GM12878 (cell line): ENCODE results near the gene CPSF4L.

ENCODE experiments used
- BACH1 ChIP-seq: fragments of 450-650 bp; IDR thresholded peaks from 2 replicates; pipeline ENCODE4 v1.6.1; 2017; ENCODE audit warnings: mild to moderate bottlenecking, borderline replicate concordance
- CBX3 ChIP-seq: fragments of 200-600 bp; sonication (generic); IDR thresholded peaks from 2 replicates; pipeline ENCODE4 v1.6.1; 2016; ENCODE audit warnings: low read depth, borderline replicate concordance
- EZH2 ChIP-seq: IDR thresholded peaks from 2 replicates; pipeline ENCODE4 v1.6.1; 2012; ENCODE audit warnings: low read depth, mild to moderate bottlenecking, control low read depth, inconsistent platforms, low read length, borderline replicate concordance; ENCODE audit not compliant: control insufficient read depth
- FOXM1 ChIP-seq: IDR thresholded peaks from 2 replicates; pipeline ENCODE4 v1.6.1; 2012; ENCODE audit warnings: low read depth, mild to moderate bottlenecking, inconsistent platforms, low read length, moderate library complexity
- IKZF2 ChIP-seq, 2 experiments: fragments of 450-650 bp; IDR thresholded peaks; 2 replicates each; pipeline ENCODE4 v1.6.1; 2017; ENCODE audit warnings: mild to moderate bottlenecking in 2 of 2, moderate library complexity in 2 of 2
- NRF1 ChIP-seq: conservative IDR thresholded peaks from 2 replicates; pipeline ENCODE4 v1.6.1; 2011; ENCODE audit warnings: mild to moderate bottlenecking, low read depth, low read length, improper control_type of control experiment
- POLR2A ChIP-seq: IDR thresholded peaks from 2 replicates; pipeline ENCODE4 v1.6.1; 2011; ENCODE audit warnings: low read depth, mild to moderate bottlenecking, low read length
- RAD51 ChIP-seq: fragments of 450-650 bp; IDR thresholded peaks from 2 replicates; pipeline ENCODE4 v1.6.1; 2016; ENCODE audit warnings: moderate library complexity, mild to moderate bottlenecking, inconsistent platforms
- RFX5 ChIP-seq: IDR thresholded peaks from 2 replicates; pipeline ENCODE4 v1.6.1; 2011; ENCODE audit warnings: low read depth, low read length, improper control_type of control experiment
- SIN3A ChIP-seq: IDR thresholded peaks from 2 replicates; pipeline ENCODE4 v1.6.1; 2012; ENCODE audit warnings: low read depth, low read length, improper control_type of control experiment
- TAF1 ChIP-seq: IDR thresholded peaks from 2 replicates; pipeline ENCODE4 v1.6.1; 2011; ENCODE audit warnings: mild to moderate bottlenecking, low read depth, low read length, borderline replicate concordance
- TF ChIP-seq, protein P1 (sequence below), 3 experiments: IDR thresholded peaks in 2 of 3; conservative IDR thresholded peaks in 1 of 3; 2 replicates each; pipeline ENCODE4 v1.5.1; 2011; ENCODE audit warnings: low read depth in 3 of 3, low read length in 3 of 3, mild to moderate bottlenecking in 3 of 3, control low read depth in 2 of 3, moderate library complexity in 2 of 3, inconsistent platforms in 1 of 3, mixed read lengths in 1 of 3; ENCODE audit not compliant: control insufficient read depth in 2 of 3, insufficient read depth in 1 of 3; ENCODE audit errors: extremely low read depth in 1 of 3

DNA sequence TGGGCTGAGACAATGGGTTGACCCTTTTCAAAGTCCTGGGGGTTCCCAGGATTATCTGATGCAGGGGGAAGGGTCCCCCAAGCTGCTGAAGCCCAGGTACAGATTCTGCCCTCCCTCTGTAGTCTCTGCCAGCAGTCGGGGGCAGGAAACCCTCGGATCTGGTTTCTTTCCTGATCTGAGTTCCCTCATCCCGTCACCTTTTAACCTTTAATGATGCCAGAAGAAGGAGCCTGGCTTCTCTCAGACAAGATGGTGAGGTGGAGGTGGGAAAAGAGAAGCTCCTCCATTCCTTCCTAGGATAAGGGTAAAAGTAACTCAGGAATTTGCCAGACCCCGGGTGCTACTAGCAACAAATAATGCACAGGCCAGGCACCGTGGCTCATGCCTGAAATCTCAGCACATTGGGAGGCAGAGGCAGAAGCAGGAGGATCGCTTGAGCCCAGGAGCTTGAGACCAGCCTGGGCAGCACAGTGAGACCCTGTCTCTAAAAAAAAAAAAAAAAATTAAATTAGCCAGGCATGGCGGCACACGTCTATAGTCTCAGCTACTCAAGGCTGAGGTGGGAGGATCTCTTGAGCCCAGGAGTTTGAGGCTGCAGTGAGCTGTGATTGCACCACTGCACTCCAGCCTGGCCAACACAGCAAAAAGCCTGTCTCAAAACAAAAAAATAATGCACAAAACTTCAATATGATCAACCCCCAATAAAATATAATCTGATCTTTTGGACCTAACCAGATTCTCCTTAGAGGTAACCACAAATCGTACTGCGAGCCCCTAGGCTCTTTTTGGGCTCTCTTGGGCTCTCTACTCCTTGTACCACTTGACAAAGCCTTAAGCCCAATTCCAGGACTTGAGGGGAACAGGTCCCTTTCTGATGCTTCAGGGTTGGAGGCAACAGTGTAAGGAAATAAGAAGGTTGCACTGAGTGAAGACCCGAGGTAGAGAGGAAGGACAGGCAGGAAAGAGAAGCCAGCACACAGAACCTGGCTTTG lies 44.5 kb upstream of the CPSF4L start:
- TF ChIP-seq BACH1 (no peak), POLR2A (no peak), CBX3 (no peak), FOXM1 (no peak), EZH2 (no peak), IKZF2 (IDR thresholded peaks at IDR 0.05) (no peak), RFX5 (no peak), NRF1 (no peak), RAD51 (no peak), TAF1 (no peak), SIN3A (no peak)
- TF ChIP-seq, protein P1, sequence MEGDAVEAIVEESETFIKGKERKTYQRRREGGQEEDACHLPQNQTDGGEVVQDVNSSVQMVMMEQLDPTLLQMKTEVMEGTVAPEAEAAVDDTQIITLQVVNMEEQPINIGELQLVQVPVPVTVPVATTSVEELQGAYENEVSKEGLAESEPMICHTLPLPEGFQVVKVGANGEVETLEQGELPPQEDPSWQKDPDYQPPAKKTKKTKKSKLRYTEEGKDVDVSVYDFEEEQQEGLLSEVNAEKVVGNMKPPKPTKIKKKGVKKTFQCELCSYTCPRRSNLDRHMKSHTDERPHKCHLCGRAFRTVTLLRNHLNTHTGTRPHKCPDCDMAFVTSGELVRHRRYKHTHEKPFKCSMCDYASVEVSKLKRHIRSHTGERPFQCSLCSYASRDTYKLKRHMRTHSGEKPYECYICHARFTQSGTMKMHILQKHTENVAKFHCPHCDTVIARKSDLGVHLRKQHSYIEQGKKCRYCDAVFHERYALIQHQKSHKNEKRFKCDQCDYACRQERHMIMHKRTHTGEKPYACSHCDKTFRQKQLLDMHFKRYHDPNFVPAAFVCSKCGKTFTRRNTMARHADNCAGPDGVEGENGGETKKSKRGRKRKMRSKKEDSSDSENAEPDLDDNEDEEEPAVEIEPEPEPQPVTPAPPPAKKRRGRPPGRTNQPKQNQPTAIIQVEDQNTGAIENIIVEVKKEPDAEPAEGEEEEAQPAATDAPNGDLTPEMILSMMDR (IDR thresholded peaks at IDR 0.05 in 2 of 3, conservative IDR thresholded peaks at IDR 0.05 in 1 of 3; ENCODE audit: control insufficient read depth in 2 of 3, extremely low read depth in 1 of 3, insufficient read depth in 1 of 3, low read depth in 3 of 3, low read length in 3 of 3) = no peak
